ENCODE results near the gene TOM1L2.

Gene TOM1L2

GRCh38 chr17:17987901-17988300, 15.7 kb upstream of the TOM1L2 start:
- DNase-seq (ENCODE audit: insufficient read length, low spot score) = no peak
- FAIRE-seq = no peak

GRCh38 chr17:17987187-17987896, 15.1 kb upstream of the TOM1L2 start:
- no peak for TF ChIP-seq TAF1 (IDR thresholded peaks at IDR 0.05; ENCODE audit: low read depth, low read length)
- TF ChIP-seq SPI1 (IDR thresholded peaks at IDR 0.05; ENCODE audit: low read depth, low read length) = no peak
- DNase-seq (ENCODE audit: insufficient read length, low spot score) (no peak), FAIRE-seq (no peak)

More at GRCh38 chr17:17987901-17988300, 15.7 kb upstream of the TOM1L2 start:
- TF ChIP-seq POLR2A (IDR thresholded peaks at IDR 0.05; ENCODE audit: low read depth, low read length) = no peak
- no peak for TF ChIP-seq PAX5 (IDR thresholded peaks at IDR 0.05; ENCODE audit: insufficient read depth, low read length, severe bottlenecking)
- TF ChIP-seq POU2F2 (IDR thresholded peaks at IDR 0.05; ENCODE audit: low read depth, low read length) = no peak
- no peak for TF ChIP-seq SPI1 (IDR thresholded peaks at IDR 0.05; ENCODE audit: low read depth, low read length)
- no peak for TF ChIP-seq TAF1 (IDR thresholded peaks at IDR 0.05; ENCODE audit: low read depth, low read length)
- TF ChIP-seq POLR2AphosphoS5 (IDR thresholded peaks at IDR 0.05; ENCODE audit: low read depth, low read length) = no peak

GRCh38 chr17:17985555-17985954, 13.4 kb upstream of the TOM1L2 start:
- DNase-seq (ENCODE audit: insufficient read length, low spot score) (no peak), FAIRE-seq (peak; percentile 57)
- TF ChIP-seq POLR2A (IDR thresholded peaks at IDR 0.05; ENCODE audit: low read depth, low read length) (no peak), SPI1 (IDR thresholded peaks at IDR 0.05; ENCODE audit: low read depth, low read length) (0 out of 2 replicates have a peak, but pooled peaks have one; percentile 10)

GRCh38 chr17:17985153-17985552, 13.0 kb upstream of the TOM1L2 start:
- TF ChIP-seq POLR2AphosphoS5 (IDR thresholded peaks at IDR 0.05; ENCODE audit: low read depth, low read length) = no peak
- no peak for TF ChIP-seq PAX5 (IDR thresholded peaks at IDR 0.05; ENCODE audit: insufficient read depth, low read length, severe bottlenecking)
- TF ChIP-seq TAF1 (IDR thresholded peaks at IDR 0.05; ENCODE audit: low read depth, low read length) = no peak
- no peak for TF ChIP-seq POLR2A (IDR thresholded peaks at IDR 0.05; ENCODE audit: low read depth, low read length)
- no peak for TF ChIP-seq POU2F2 (IDR thresholded peaks at IDR 0.05; ENCODE audit: low read depth, low read length)
- TF ChIP-seq SPI1 (IDR thresholded peaks at IDR 0.05; ENCODE audit: low read depth, low read length) = no peak
- DNase-seq (ENCODE audit: insufficient read length, low spot score) = no peak
- no peak for FAIRE-seq

- TF ChIP-seq POLR2AphosphoS5 (IDR thresholded peaks at IDR 0.05; ENCODE audit: low read depth, low read length) (no peak), POLR2A (IDR thresholded peaks at IDR 0.05; ENCODE audit: low read depth, low read length) (no peak), POU2F2 (IDR thresholded peaks at IDR 0.05; ENCODE audit: low read depth, low read length) (no peak)
- DNase-seq (ENCODE audit: insufficient read length, low spot score) (no peak), FAIRE-seq (no peak)
These were observed 11.6 kb upstream of the TOM1L2 start for GRCh38 chr17:17983776-17984175.

GRCh38 chr17:17983376-17983775, 11.2 kb upstream of the TOM1L2 start:
- no peak for TF ChIP-seq PAX5 (IDR thresholded peaks at IDR 0.05; ENCODE audit: insufficient read depth, low read length, severe bottlenecking)
- no peak for TF ChIP-seq POLR2A (IDR thresholded peaks at IDR 0.05; ENCODE audit: low read depth, low read length)
- no peak for TF ChIP-seq TAF1 (IDR thresholded peaks at IDR 0.05; ENCODE audit: low read depth, low read length)
- TF ChIP-seq SPI1 (IDR thresholded peaks at IDR 0.05; ENCODE audit: low read depth, low read length) = no peak
- no peak for TF ChIP-seq POU2F2 (IDR thresholded peaks at IDR 0.05; ENCODE audit: low read depth, low read length)
- no peak for TF ChIP-seq POLR2AphosphoS5 (IDR thresholded peaks at IDR 0.05; ENCODE audit: low read depth, low read length)
- FAIRE-seq = no peak
- no peak for DNase-seq (ENCODE audit: insufficient read length, low spot score)

- TF ChIP-seq SPI1 (IDR thresholded peaks at IDR 0.05; ENCODE audit: low read depth, low read length) (no peak), TAF1 (IDR thresholded peaks at IDR 0.05; ENCODE audit: low read depth, low read length) (no peak), POLR2A (IDR thresholded peaks at IDR 0.05; ENCODE audit: low read depth, low read length) (no peak), PAX5 (IDR thresholded peaks at IDR 0.05; ENCODE audit: insufficient read depth, low read length, severe bottlenecking) (no peak), POU2F2 (IDR thresholded peaks at IDR 0.05; ENCODE audit: low read depth, low read length) (no peak), POLR2AphosphoS5 (IDR thresholded peaks at IDR 0.05; ENCODE audit: low read depth, low read length) (no peak)
- no peak for FAIRE-seq
- DNase-seq (ENCODE audit: insufficient read length, low spot score) = no peak
These were observed 10.6 kb upstream of the TOM1L2 start for GRCh38 chr17:17982801-17983200.

- DNase-seq (ENCODE audit: insufficient read length, low spot score) = no peak
- no peak for FAIRE-seq
- TF ChIP-seq POLR2A (IDR thresholded peaks at IDR 0.05; ENCODE audit: low read depth, low read length) (no peak), SPI1 (IDR thresholded peaks at IDR 0.05; ENCODE audit: low read depth, low read length) (no peak)
These were observed 9.1 kb upstream of the TOM1L2 start for GRCh38 chr17:17981330-17981729.

GRCh38 chr17:17979778-17980177, 7.6 kb upstream of the TOM1L2 start:
- TF ChIP-seq POLR2AphosphoS5 (IDR thresholded peaks at IDR 0.05; ENCODE audit: low read depth, low read length) = no peak
- no peak for TF ChIP-seq SPI1 (IDR thresholded peaks at IDR 0.05; ENCODE audit: low read depth, low read length)
- TF ChIP-seq POU2F2 (IDR thresholded peaks at IDR 0.05; ENCODE audit: low read depth, low read length) = no peak
- TF ChIP-seq PAX5 (IDR thresholded peaks at IDR 0.05; ENCODE audit: insufficient read depth, low read length, severe bottlenecking) = no peak
- no peak for TF ChIP-seq TAF1 (IDR thresholded peaks at IDR 0.05; ENCODE audit: low read depth, low read length)
- TF ChIP-seq POLR2A (IDR thresholded peaks at IDR 0.05; ENCODE audit: low read depth, low read length) = no peak
- DNase-seq (ENCODE audit: insufficient read length, low spot score) (no peak), FAIRE-seq (no peak)

- no peak for FAIRE-seq
- TF ChIP-seq PAX5 (IDR thresholded peaks at IDR 0.05; ENCODE audit: insufficient read depth, low read length, severe bottlenecking) = no peak
- TF ChIP-seq POLR2AphosphoS5 (IDR thresholded peaks at IDR 0.05; ENCODE audit: low read depth, low read length) = no peak
- TF ChIP-seq SPI1 (IDR thresholded peaks at IDR 0.05; ENCODE audit: low read depth, low read length) = no peak
- no peak for TF ChIP-seq POU2F2 (IDR thresholded peaks at IDR 0.05; ENCODE audit: low read depth, low read length)
- no peak for TF ChIP-seq POLR2A (IDR thresholded peaks at IDR 0.05; ENCODE audit: low read depth, low read length)
- no peak for TF ChIP-seq TAF1 (IDR thresholded peaks at IDR 0.05; ENCODE audit: low read depth, low read length)
- DNase-seq (ENCODE audit: insufficient read length, low spot score) = no peak
These were observed 6.6 kb upstream of the TOM1L2 start for GRCh38 chr17:17978481-17979424.

Measured in GM12891 (cell line).